ENCODE data around the gene CCDC187.

The CCDC187 gene

GRCh38 chr9:136286987-136287379, 16.9 kb downstream of the CCDC187 start:
- no peak overlapping the region for H3K9ac ChIP-seq (ENCODE audit: low read length)
- peaks cover 6% of the 10 kb centered on the region for H3K27me3 ChIP-seq (ENCODE audit: control insufficient read depth, insufficient read depth, low read length)
- H3K4me1 ChIP-seq (ENCODE audit: control insufficient read depth, insufficient read depth, low read length): no peaks in the 10 kb centered on the region
- no peak overlapping the region for H3K27ac ChIP-seq (ENCODE audit: low read depth, low read length)
- no peak overlapping the region for H3K4me3 ChIP-seq (ENCODE audit: low read length)
- H3K36me3 ChIP-seq (ENCODE audit: control insufficient read depth, insufficient read depth, low read length): no peaks in the 10 kb centered on the region

GRCh38 chr9:136286359-136286986, 17.4 kb downstream of the CCDC187 start:
- Histone ChIP-seq H3K9ac (ENCODE audit: low read length) (no peak overlapping the region), H3K27me3 (ENCODE audit: control insufficient read depth, insufficient read depth, low read length) (peaks cover 6% of the 10 kb centered on the region), H3K4me3 (ENCODE audit: low read length) (no peak overlapping the region), H3K4me1 (ENCODE audit: control insufficient read depth, insufficient read depth, low read length) (no peaks in the 10 kb centered on the region), H3K36me3 (ENCODE audit: control insufficient read depth, insufficient read depth, low read length) (no peaks in the 10 kb centered on the region), H3K27ac (ENCODE audit: low read depth, low read length) (no peak overlapping the region)

GRCh38 chr9:136285501-136286358, 18.2 kb downstream of the CCDC187 start:
- Histone ChIP-seq H3K36me3 (ENCODE audit: control insufficient read depth, insufficient read depth, low read length) (no peaks in the 10 kb centered on the region), H3K4me1 (ENCODE audit: control insufficient read depth, insufficient read depth, low read length) (no peaks in the 10 kb centered on the region), H3K9ac (ENCODE audit: low read length) (no peak overlapping the region), H3K27ac (ENCODE audit: low read depth, low read length) (no peak overlapping the region), H3K4me3 (ENCODE audit: low read length) (no peak overlapping the region), H3K27me3 (ENCODE audit: control insufficient read depth, insufficient read depth, low read length) (peaks cover 4% of the 10 kb centered on the region)

- Histone ChIP-seq H3K36me3 (ENCODE audit: control insufficient read depth, insufficient read depth, low read length) (no peaks in the 10 kb centered on the region), H3K27me3 (ENCODE audit: control insufficient read depth, insufficient read depth, low read length) (peaks cover 4% of the 10 kb centered on the region), H3K9ac (ENCODE audit: low read length) (no peak overlapping the region), H3K4me1 (ENCODE audit: control insufficient read depth, insufficient read depth, low read length) (no peaks in the 10 kb centered on the region), H3K27ac (ENCODE audit: low read depth, low read length) (no peak overlapping the region), H3K4me3 (ENCODE audit: low read length) (no peak overlapping the region)
Measured at GRCh38 chr9:136284951-136285350, 18.9 kb downstream of the CCDC187 start.

GRCh38 chr9:136284311-136284710, 19.6 kb downstream of the CCDC187 start:
- H3K4me3 ChIP-seq (ENCODE audit: low read length): no peak overlapping the region
- H3K27ac ChIP-seq (ENCODE audit: low read depth, low read length): no peak overlapping the region
- H3K4me1 ChIP-seq (ENCODE audit: control insufficient read depth, insufficient read depth, low read length): no peaks in the 10 kb centered on the region
- H3K9ac ChIP-seq (ENCODE audit: low read length): no peak overlapping the region
- no peaks in the 10 kb centered on the region for H3K36me3 ChIP-seq (ENCODE audit: control insufficient read depth, insufficient read depth, low read length)
- H3K27me3 ChIP-seq (ENCODE audit: control insufficient read depth, insufficient read depth, low read length): peaks cover 4% of the 10 kb centered on the region

GRCh38 chr9:136283291-136284235, 20.3 kb downstream of the CCDC187 start:
- H3K36me3 ChIP-seq (ENCODE audit: control insufficient read depth, insufficient read depth, low read length): no peaks in the 10 kb centered on the region
- no peak overlapping the region for H3K9ac ChIP-seq (ENCODE audit: low read length)
- H3K4me1 ChIP-seq (ENCODE audit: control insufficient read depth, insufficient read depth, low read length): no peaks in the 10 kb centered on the region
- H3K4me3 ChIP-seq (ENCODE audit: low read length): peak overlapping the region; percentile 33
- H3K27me3 ChIP-seq (ENCODE audit: control insufficient read depth, insufficient read depth, low read length): peaks cover 4% of the 10 kb centered on the region
- no peak overlapping the region for H3K27ac ChIP-seq (ENCODE audit: low read depth, low read length)

GRCh38 chr9:136282272-136282861, 21.5 kb downstream of the CCDC187 start:
- Histone ChIP-seq H3K9ac (ENCODE audit: low read length) (no peak overlapping the region), H3K27me3 (ENCODE audit: control insufficient read depth, insufficient read depth, low read length) (peaks cover 4% of the 10 kb centered on the region), H3K4me1 (ENCODE audit: control insufficient read depth, insufficient read depth, low read length) (no peaks in the 10 kb centered on the region), H3K4me3 (ENCODE audit: low read length) (no peak overlapping the region), H3K36me3 (ENCODE audit: control insufficient read depth, insufficient read depth, low read length) (no peaks in the 10 kb centered on the region), H3K27ac (ENCODE audit: low read depth, low read length) (no peak overlapping the region)

- H3K4me1 ChIP-seq (ENCODE audit: control insufficient read depth, insufficient read depth, low read length): no peaks in the 10 kb centered on the region
- no peak overlapping the region for H3K27ac ChIP-seq (ENCODE audit: low read depth, low read length)
- peaks cover 4% of the 10 kb centered on the region for H3K27me3 ChIP-seq (ENCODE audit: control insufficient read depth, insufficient read depth, low read length)
- H3K9ac ChIP-seq (ENCODE audit: low read length): no peak overlapping the region
- H3K4me3 ChIP-seq (ENCODE audit: low read length): no peak overlapping the region
- H3K36me3 ChIP-seq (ENCODE audit: control insufficient read depth, insufficient read depth, low read length): no peaks in the 10 kb centered on the region
Measured at GRCh38 chr9:136281421-136282271, 22.2 kb downstream of the CCDC187 start.

- no peak overlapping the region for H3K9ac ChIP-seq (ENCODE audit: low read length)
- no peaks in the 10 kb centered on the region for H3K36me3 ChIP-seq (ENCODE audit: control insufficient read depth, insufficient read depth, low read length)
- no peaks in the 10 kb centered on the region for H3K27me3 ChIP-seq (ENCODE audit: control insufficient read depth, insufficient read depth, low read length)
- H3K27ac ChIP-seq (ENCODE audit: low read depth, low read length): no peak overlapping the region
- no peaks in the 10 kb centered on the region for H3K4me1 ChIP-seq (ENCODE audit: control insufficient read depth, insufficient read depth, low read length)
- H3K4me3 ChIP-seq (ENCODE audit: low read length): no peak overlapping the region
Measured at GRCh38 chr9:136280535-136281315, 23.2 kb downstream of the CCDC187 start.

GRCh38 chr9:136279471-136279870, 24.4 kb downstream of the CCDC187 start:
- H3K27me3 ChIP-seq (ENCODE audit: control insufficient read depth, insufficient read depth, low read length): no peaks in the 10 kb centered on the region
- H3K4me1 ChIP-seq (ENCODE audit: control insufficient read depth, insufficient read depth, low read length): no peaks in the 10 kb centered on the region
- H3K4me3 ChIP-seq (ENCODE audit: low read length): no peak overlapping the region
- no peak overlapping the region for H3K9ac ChIP-seq (ENCODE audit: low read length)
- no peaks in the 10 kb centered on the region for H3K36me3 ChIP-seq (ENCODE audit: control insufficient read depth, insufficient read depth, low read length)
- H3K27ac ChIP-seq (ENCODE audit: low read depth, low read length): no peak overlapping the region

GRCh38 chr9:136278894-136279293, 25.0 kb downstream of the CCDC187 start:
- Histone ChIP-seq H3K4me3 (ENCODE audit: low read length) (no peak overlapping the region), H3K9ac (ENCODE audit: low read length) (no peak overlapping the region), H3K27me3 (ENCODE audit: control insufficient read depth, insufficient read depth, low read length) (no peaks in the 10 kb centered on the region), H3K4me1 (ENCODE audit: control insufficient read depth, insufficient read depth, low read length) (no peaks in the 10 kb centered on the region), H3K27ac (ENCODE audit: low read depth, low read length) (no peak overlapping the region), H3K36me3 (ENCODE audit: control insufficient read depth, insufficient read depth, low read length) (no peaks in the 10 kb centered on the region)
